Mucosa of rectum (tissue), 2 donors: ENCODE measurements around the gene STAB2.

Experiments used
- H3K27ac ChIP-seq, 2 donors: one replicate each; pipeline ENCODE4 v1.7.0; 2013; ENCODE audit warnings: inconsistent platforms in 2 of 2, low read depth in 2 of 2, low read length in 2 of 2
- H3K27me3 ChIP-seq, 2 donors: one replicate each; pipeline ENCODE4 v1.7.0; 2013; ENCODE audit warnings: low read length in 2 of 2; ENCODE audit not compliant: control insufficient read depth in 2 of 2, insufficient read depth in 2 of 2
- H3K36me3 ChIP-seq, 2 donors: one replicate each; pipeline ENCODE4 v1.7.0; 2013; ENCODE audit warnings: low read length in 2 of 2; ENCODE audit not compliant: control insufficient read depth in 2 of 2, insufficient read depth in 2 of 2
- H3K4me1 ChIP-seq, 2 donors: one replicate each; pipeline ENCODE4 v1.7.0; 2013; ENCODE audit warnings: low read length in 2 of 2, mild to moderate bottlenecking in 1 of 2; ENCODE audit not compliant: control insufficient read depth in 2 of 2, insufficient read depth in 2 of 2
- H3K4me3 ChIP-seq, 2 donors: one replicate each; pipeline ENCODE4 v1.7.0; 2013; ENCODE audit warnings: low read length in 2 of 2
- H3K9ac ChIP-seq, 2 donors: one replicate each; pipeline ENCODE4 v1.7.0; 2013; ENCODE audit warnings: low read length in 2 of 2, low read depth in 1 of 2, mild to moderate bottlenecking in 1 of 2
- H3K9me3 ChIP-seq, 2 donors: one replicate each; pipeline ENCODE4 v1.7.0; 2013; ENCODE audit warnings: low read length in 2 of 2; ENCODE audit not compliant: control insufficient read depth in 2 of 2
- donor health status: healthy.
- donor health status: Normal muscosa, but diverticular disease.

Gene STAB2, protein sequence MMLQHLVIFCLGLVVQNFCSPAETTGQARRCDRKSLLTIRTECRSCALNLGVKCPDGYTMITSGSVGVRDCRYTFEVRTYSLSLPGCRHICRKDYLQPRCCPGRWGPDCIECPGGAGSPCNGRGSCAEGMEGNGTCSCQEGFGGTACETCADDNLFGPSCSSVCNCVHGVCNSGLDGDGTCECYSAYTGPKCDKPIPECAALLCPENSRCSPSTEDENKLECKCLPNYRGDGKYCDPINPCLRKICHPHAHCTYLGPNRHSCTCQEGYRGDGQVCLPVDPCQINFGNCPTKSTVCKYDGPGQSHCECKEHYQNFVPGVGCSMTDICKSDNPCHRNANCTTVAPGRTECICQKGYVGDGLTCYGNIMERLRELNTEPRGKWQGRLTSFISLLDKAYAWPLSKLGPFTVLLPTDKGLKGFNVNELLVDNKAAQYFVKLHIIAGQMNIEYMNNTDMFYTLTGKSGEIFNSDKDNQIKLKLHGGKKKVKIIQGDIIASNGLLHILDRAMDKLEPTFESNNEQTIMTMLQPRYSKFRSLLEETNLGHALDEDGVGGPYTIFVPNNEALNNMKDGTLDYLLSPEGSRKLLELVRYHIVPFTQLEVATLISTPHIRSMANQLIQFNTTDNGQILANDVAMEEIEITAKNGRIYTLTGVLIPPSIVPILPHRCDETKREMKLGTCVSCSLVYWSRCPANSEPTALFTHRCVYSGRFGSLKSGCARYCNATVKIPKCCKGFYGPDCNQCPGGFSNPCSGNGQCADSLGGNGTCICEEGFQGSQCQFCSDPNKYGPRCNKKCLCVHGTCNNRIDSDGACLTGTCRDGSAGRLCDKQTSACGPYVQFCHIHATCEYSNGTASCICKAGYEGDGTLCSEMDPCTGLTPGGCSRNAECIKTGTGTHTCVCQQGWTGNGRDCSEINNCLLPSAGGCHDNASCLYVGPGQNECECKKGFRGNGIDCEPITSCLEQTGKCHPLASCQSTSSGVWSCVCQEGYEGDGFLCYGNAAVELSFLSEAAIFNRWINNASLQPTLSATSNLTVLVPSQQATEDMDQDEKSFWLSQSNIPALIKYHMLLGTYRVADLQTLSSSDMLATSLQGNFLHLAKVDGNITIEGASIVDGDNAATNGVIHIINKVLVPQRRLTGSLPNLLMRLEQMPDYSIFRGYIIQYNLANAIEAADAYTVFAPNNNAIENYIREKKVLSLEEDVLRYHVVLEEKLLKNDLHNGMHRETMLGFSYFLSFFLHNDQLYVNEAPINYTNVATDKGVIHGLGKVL (N-terminal part only)

DNA sequence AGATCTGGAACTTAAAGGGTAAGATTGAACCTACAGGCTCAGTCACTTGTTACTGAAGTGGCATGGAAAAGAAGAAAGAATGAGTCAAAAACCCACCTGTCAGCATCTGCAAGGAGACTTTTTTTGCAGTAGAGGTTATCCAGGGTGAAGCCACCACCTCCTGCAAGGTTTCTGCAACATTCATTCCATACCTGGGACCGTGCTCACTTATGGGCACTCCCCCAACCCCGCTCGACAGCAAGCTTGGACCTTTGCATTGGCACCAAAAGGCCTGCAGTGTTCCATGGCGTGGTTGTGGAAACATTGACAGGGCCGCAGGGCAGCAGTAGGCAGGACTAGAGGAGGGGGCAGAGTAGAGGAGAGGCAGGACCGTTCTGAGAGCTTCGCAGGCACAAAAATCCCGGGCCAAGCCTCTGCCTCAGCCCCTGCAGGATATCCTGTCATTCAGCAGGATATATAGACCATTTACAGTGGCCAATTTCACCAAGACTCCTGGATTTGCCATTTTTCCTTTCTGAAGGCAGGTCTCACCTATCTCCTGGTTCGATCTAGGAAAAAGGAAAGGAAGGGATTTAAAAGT lies at the start of gene STAB2:
TSS of gene STAB2 (plus strand) at position 483 of the 580 bp plus-strand sequence. CDS start 204 bp downstream, outside the sequence.
- H3K9me3 ChIP-seq: no peaks in the 10 kb centered on the region
- H3K27me3 ChIP-seq: no peaks in the 10 kb centered on the region
- no peak within 1 kb of the TSS for H3K4me3 ChIP-seq
- no peak within 1 kb of the TSS for H3K27ac ChIP-seq
- H3K9ac ChIP-seq: no peak within 1 kb of the TSS
- H3K4me1 ChIP-seq: no peaks in the 10 kb centered on the region
- H3K36me3 ChIP-seq: no peaks in the 10 kb centered on the region

DNA sequence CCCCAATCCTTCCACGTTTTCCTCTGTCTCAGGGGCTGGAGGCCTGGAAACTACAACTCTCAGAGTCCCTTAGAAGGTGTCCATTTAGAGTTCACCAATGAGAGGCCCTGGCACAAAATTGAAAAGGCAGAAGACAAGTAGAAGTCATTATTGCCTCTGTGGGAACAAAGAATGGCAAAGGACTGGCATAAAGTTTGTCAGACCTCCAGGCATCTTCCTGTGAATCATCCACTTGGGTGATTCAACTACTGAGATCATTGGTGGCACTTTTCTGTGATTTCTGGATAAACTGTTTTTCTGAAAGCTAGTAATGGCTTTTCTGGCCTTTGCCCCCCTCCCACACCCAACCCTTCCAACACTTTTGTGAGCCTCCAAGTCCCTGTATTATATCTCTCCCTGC lies 48.7 kb upstream of the STAB2 start:
- Histone ChIP-seq H3K4me3 (no peak overlapping the region), H3K9ac (no peak overlapping the region), H3K27ac (no peak overlapping the region), H3K27me3 (no peaks in the 10 kb centered on the region), H3K36me3 (no peaks in the 10 kb centered on the region), H3K9me3 (no peaks in the 10 kb centered on the region), H3K4me1 (no peaks in the 10 kb centered on the region)

DNA sequence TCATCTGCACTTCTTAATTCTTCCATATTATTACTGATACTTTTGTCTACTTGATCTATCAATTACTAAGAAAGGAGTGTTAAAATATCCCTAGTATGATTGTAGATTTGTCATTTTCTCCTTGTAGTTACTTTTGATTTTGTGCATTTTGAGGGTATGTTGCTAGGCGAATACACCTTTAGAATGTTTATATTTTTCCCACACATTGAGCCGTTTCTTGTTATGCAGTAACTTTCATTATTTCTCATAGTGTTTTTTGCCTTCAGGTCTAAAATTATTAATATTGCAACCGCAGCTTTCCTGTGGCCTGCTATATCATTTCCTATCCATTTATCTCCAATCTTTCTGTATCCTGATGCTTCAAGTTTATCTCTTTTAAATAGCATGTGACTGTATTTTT lies 46.8 kb upstream of the STAB2 start:
- Histone ChIP-seq H3K27ac (no peak overlapping the region), H3K4me1 (no peaks in the 10 kb centered on the region), H3K9ac (no peak overlapping the region), H3K27me3 (no peaks in the 10 kb centered on the region), H3K9me3 (no peaks in the 10 kb centered on the region), H3K36me3 (no peaks in the 10 kb centered on the region), H3K4me3 (no peak overlapping the region)

DNA sequence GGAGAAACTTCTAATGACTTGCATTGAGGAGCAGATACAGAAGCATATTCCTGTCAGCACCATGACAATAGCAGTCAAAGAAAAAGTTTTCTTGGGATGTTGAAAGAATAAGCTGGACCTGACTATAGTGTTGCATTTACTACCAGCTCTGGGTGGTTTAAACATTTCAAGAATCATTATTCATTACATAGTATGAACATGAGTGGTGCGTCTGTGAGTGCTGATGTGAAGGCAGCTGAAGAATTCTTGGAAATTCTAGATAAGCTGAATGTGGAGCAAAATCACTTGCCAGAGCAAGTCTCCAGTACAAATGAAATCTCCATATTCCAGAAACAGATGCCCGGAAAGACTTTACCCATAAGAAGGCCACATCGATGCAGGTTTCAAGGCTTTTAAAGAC lies 45.0 kb upstream of the STAB2 start:
- H3K4me3 ChIP-seq: no peak overlapping the region
- no peak overlapping the region for H3K9ac ChIP-seq
- H3K4me1 ChIP-seq: no peaks in the 10 kb centered on the region
- H3K27ac ChIP-seq: no peak overlapping the region
- H3K36me3 ChIP-seq: no peaks in the 10 kb centered on the region
- H3K27me3 ChIP-seq: no peaks in the 10 kb centered on the region
- no peaks in the 10 kb centered on the region for H3K9me3 ChIP-seq

DNA sequence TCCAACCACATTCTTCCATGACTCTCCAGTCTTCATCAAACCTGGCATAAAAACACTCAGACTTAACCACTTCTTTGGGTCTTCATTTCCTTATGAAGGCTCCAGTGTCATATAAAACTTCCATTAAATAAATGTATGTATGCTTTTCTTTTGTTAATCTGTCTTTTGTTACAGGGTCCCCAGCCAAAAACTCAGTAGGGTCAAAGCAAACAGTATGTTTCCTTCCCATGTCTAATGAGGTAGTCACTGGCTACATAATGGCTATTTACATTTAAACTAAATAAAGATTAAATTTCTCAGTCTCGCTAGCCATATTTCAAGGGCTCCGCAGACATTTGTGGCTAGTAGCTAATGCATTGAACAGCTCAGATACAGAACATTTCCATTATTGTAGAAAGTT lies 40.1 kb upstream of the STAB2 start:
- Histone ChIP-seq H3K4me1 (no peaks in the 10 kb centered on the region), H3K9me3 (no peaks in the 10 kb centered on the region), H3K27ac (no peak overlapping the region), H3K27me3 (no peaks in the 10 kb centered on the region), H3K36me3 (no peaks in the 10 kb centered on the region), H3K9ac (no peak overlapping the region), H3K4me3 (no peak overlapping the region)

DNA sequence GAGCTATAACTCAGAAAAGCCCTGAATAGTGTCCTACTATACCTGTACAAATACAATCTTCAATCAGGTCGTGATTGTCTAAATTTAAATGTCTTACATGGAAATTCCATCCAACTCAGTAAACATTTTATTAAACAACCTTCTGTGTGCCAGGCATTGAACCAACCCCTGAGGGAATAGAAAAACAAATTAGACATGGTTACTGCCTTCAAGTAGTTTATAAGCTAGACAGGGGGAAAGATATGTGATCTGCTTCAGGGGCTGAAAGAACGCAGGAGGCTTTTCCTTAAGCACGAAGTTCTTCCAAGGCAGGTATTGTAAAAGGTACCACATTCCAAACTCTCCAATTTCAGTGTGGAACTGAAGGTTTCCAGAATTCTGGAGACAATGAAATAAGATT lies 39.7 kb upstream of the STAB2 start:
- Histone ChIP-seq H3K27ac (no peak overlapping the region), H3K9ac (no peak overlapping the region), H3K9me3 (no peaks in the 10 kb centered on the region), H3K4me1 (no peaks in the 10 kb centered on the region), H3K4me3 (no peak overlapping the region), H3K36me3 (no peaks in the 10 kb centered on the region), H3K27me3 (no peaks in the 10 kb centered on the region)

DNA sequence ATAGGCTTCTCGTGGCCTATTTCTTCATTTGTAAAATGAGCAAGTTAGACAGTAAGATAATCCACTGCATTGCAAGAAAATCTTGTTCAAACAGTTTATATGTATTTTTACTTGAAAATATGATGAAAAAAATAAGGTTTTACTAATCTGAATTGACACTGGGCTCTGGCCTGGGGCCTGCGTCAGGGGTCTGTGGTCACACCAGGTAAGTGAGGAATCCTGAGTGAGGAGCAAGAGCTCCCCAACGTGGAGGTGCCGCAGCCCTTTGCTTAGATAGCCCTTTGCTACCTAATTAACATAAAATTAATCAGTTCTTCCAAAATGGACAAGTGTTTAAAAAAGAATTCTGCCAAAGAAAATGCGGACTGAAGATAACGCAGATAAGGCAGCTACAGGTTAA lies 39.1 kb upstream of the STAB2 start:
- Histone ChIP-seq H3K4me3 (no peak overlapping the region), H3K27ac (no peak overlapping the region), H3K36me3 (no peaks in the 10 kb centered on the region), H3K4me1 (no peaks in the 10 kb centered on the region), H3K27me3 (no peaks in the 10 kb centered on the region), H3K9me3 (no peaks in the 10 kb centered on the region), H3K9ac (no peak overlapping the region)

DNA sequence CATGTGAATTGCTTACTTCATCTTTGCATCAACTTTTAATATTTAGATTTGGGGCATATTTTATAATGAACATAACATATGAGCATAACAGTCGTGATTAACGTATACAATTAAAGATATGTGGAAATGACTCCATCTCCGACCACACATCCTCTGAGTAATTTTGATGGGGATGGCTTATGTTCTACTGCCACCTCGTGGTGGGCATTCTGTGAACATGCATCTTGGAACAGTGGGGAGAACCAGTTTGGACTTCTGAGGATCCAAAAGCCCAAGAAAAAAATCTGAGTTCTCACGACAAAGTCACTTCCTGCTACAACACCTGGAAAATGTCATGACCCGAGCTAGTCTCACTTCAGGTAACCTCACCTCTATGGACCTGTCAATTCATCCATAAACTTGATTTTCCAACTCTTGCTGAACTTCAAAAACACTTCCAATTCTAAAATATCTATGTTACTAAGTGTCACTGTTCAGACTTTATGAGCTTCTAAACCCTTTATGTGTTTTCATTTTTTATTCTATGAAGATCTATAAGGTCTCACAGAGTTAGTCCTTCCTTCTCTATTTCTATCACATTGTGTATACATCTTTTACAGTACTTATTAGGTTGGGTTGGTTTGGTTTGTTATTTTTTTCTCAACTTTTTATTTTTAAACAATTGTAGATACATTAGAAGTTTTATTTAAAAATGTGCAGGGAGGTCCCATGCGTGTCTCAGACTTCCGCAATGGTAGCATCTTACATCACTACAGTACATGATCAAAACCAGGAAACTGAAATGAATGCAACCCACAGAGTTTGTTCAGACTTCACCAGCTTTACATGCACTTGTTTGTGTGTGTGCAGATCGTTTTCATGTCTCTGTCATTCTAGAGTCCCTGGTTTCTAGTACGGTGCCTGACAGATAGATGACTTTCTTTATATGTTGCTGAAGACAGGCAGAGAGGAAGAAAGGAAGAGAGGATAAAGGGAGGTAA lies 38.2 kb upstream of the STAB2 start:
- Histone ChIP-seq H3K4me1 (no peaks in the 10 kb centered on the region), H3K9ac (no peak overlapping the region), H3K27ac (no peak overlapping the region), H3K36me3 (no peaks in the 10 kb centered on the region), H3K4me3 (no peak overlapping the region), H3K27me3 (no peaks in the 10 kb centered on the region), H3K9me3 (no peaks in the 10 kb centered on the region)
